PC-3 (cell line): ENCODE data around the gene MAP3K8. TPM values are rescaled to one million over a fixed set of nuclear protein-coding genes. Genes with fewer than 3 reads are reported as not detected.

Experiments
- ATAC-seq: fragments of 200-7000 bp; cut with Tn5 transposase; 2 replicates; pipeline ENCODE4 v1.9.1; 2020; ENCODE audit warnings: mild to moderate bottlenecking, moderate library complexity
- BruUV-seq: library from RNA; stranded (reverse); fragments of 400-500 nt; replicated peaks from 2 replicates; lab custom pipeline; 2021; lab: Mats Ljungman, UMichigan
- CTCF ChIA-PET: fragments of 300-600 bp; sonication (Branson Sonifier 250); formaldehyde crosslinking; loops from one replicate; lab custom pipeline; 2022; ENCODE audit warnings: antibody characterized with exemption; lab: Charles Lee
- POLR2A ChIA-PET: fragments of 300-600 bp; sonication (Branson Sonifier 250); formaldehyde crosslinking; loops from one replicate; lab custom pipeline; 2022; ENCODE audit warnings: antibody characterized with exemption; ENCODE audit not compliant: unreplicated experiment; lab: Charles Lee
- DNase-seq: peaks from one replicate; pipeline ENCODE4 v3.0.0-alpha.2; 2015
- H2AFZ ChIP-seq: fragments of 300-600 bp; sonication (generic); 2 replicates; pipeline ENCODE4 v1.6.0; 2016; ENCODE audit warnings: antibody characterized with exemption, low read length
- H3F3A ChIP-seq: fragments of 300-600 bp; sonication (generic); one replicate; pipeline ENCODE4 v1.6.0; 2017; ENCODE audit warnings: antibody characterized with exemption, low read length, control low read depth, mild to moderate bottlenecking; ENCODE audit not compliant: unreplicated experiment
- H3K27ac ChIP-seq: fragments of 300-600 bp; sonication (generic); 2 replicates; pipeline ENCODE4 v1.5.1; 2016; ENCODE audit warnings: mild to moderate bottlenecking, low read length
- H3K27me3 ChIP-seq: fragments of 300-600 bp; sonication (generic); 2 replicates; pipeline ENCODE4 v1.6.1; 2016; ENCODE audit warnings: low read length, mixed read lengths
- H3K36me3 ChIP-seq: fragments of 300-600 bp; sonication (generic); 2 replicates; pipeline ENCODE4 v1.6.1; 2016; ENCODE audit warnings: low read depth, mixed run types, low read length, mixed read lengths
- H3K4me1 ChIP-seq: fragments of 300-600 bp; sonication (generic); 2 replicates; pipeline ENCODE4 v1.5.1; 2016; ENCODE audit warnings: low read length; ENCODE audit not compliant: insufficient read depth
- H3K4me2 ChIP-seq: fragments of 300-600 bp; sonication (generic); 2 replicates; pipeline ENCODE4 v1.6.0; 2016; ENCODE audit warnings: low read length
- H3K4me3 ChIP-seq: fragments of 300-600 bp; sonication (generic); 2 replicates; pipeline ENCODE4 v1.5.1; 2016; ENCODE audit warnings: mild to moderate bottlenecking, low read length, mixed read lengths
- H3K79me2 ChIP-seq: fragments of 300-600 bp; sonication (generic); 2 replicates; pipeline ENCODE4 v1.6.1; 2017; ENCODE audit warnings: low read length, mixed read lengths
- H3K9ac ChIP-seq: fragments of 300-600 bp; sonication (generic); 2 replicates; pipeline ENCODE4 v1.6.0; 2016; ENCODE audit warnings: mild to moderate bottlenecking, low read length
- H3K9me2 ChIP-seq: fragments of 300-600 bp; sonication (generic); replicated peaks from 2 replicates; pipeline ENCODE4 v1.6.1; 2016; ENCODE audit warnings: mixed run types, low read length, mixed read lengths
- H3K9me3 ChIP-seq: fragments of 300-600 bp; sonication (generic); 2 replicates; pipeline ENCODE4 v1.6.1; 2016; ENCODE audit warnings: low read length, mixed read lengths
- H4K20me1 ChIP-seq: fragments of 300-600 bp; sonication (generic); 2 replicates; pipeline ENCODE4 v1.6.1; 2016; ENCODE audit warnings: low read length, mixed read lengths
- CTCF ChIP-seq: fragments of 300-600 bp; sonication (generic); conservative IDR thresholded peaks from 2 replicates; pipeline ENCODE4 v1.5.1; 2017; ENCODE audit warnings: antibody characterized with exemption, low read depth, mild to moderate bottlenecking, low read length
- EZH2 ChIP-seq: fragments of 300-600 bp; sonication (generic); IDR thresholded peaks from one replicate; pipeline ENCODE4 v1.6.1; 2017; ENCODE audit warnings: antibody characterized with exemption, mild to moderate bottlenecking, low read length; ENCODE audit not compliant: unreplicated experiment
- EZH2phosphoT487 ChIP-seq: fragments of 300-600 bp; sonication (generic); IDR thresholded peaks from 2 replicates; pipeline ENCODE4 v1.6.1; 2018; ENCODE audit warnings: mild to moderate bottlenecking, antibody characterized with exemption, low read length, borderline replicate concordance
- intact Hi-C: fragments of 100-400 bp; cut with micrococcal nuclease; formaldehyde crosslinking; loops from 2 replicates; pipeline ENCODE4 v1.9.0; 2023
- total RNA-seq: library from RNA; depleted of rRNA; stranded (reverse); fragments of >200 nt; gene quantifications from 2 replicates; pipeline ENCODE4 v1.2.3, GENCODE V29; 2014

The MAP3K8 gene
- total RNA-seq, 1 experiment from 2014 or later, result 6.5 TPM

- Histone ChIP-seq H4K20me1 (no peaks in the 10 kb centered on the region), H3K9me3 (no peaks in the 10 kb centered on the region), H2AFZ (no peak overlapping the region), H3F3A (no peaks in the 10 kb centered on the region), H3K4me2 (no peak overlapping the region), H3K36me3 (no peaks in the 10 kb centered on the region), H3K27me3 (no peaks in the 10 kb centered on the region), H3K9ac (no peak overlapping the region), H3K27ac (no peak overlapping the region), H3K9me2 (no peaks in the 10 kb centered on the region), H3K79me2 (no peaks in the 10 kb centered on the region), H3K4me1 (no peaks in the 10 kb centered on the region), H3K4me3 (no peak overlapping the region)
- POLR2A ChIA-PET, result no interaction called here
- no peak for DNase-seq
- BruUV-seq, result no TSS peak
- ATAC-seq, result no peak
- CTCF ChIA-PET, result no interaction called here
- no peak for TF ChIP-seq EZH2
- TF ChIP-seq CTCF, result no peak
- TF ChIP-seq EZH2phosphoT487, result no peak
- intact Hi-C loops, result no loop called here
These were observed 22.7 kb upstream of the MAP3K8 start for GRCh38 chr10:30411263-30411662.

- ChIA-PET CTCF (no interaction called here), POLR2A (no interaction called here)
- Histone ChIP-seq H3K27me3 (no peaks in the 10 kb centered on the region), H3K9me3 (no peaks in the 10 kb centered on the region), H3K36me3 (no peaks in the 10 kb centered on the region), H3K79me2 (no peaks in the 10 kb centered on the region), H3K4me2 (no peak overlapping the region), H3K27ac (no peak overlapping the region), H3K4me1 (no peaks in the 10 kb centered on the region), H2AFZ (no peak overlapping the region), H3K9ac (no peak overlapping the region), H4K20me1 (no peaks in the 10 kb centered on the region), H3K4me3 (no peak overlapping the region), H3F3A (no peaks in the 10 kb centered on the region), H3K9me2 (no peaks in the 10 kb centered on the region)
- no TSS peak for BruUV-seq
- no peak for DNase-seq
- no peak for ATAC-seq
- intact Hi-C loops, result no loop called here
- TF ChIP-seq CTCF, result no peak
- no peak for TF ChIP-seq EZH2phosphoT487
- TF ChIP-seq EZH2, result no peak
These were observed 21.1 kb upstream of the MAP3K8 start for GRCh38 chr10:30412901-30413300.

GRCh38 chr10:30413996-30414576, 19.9 kb upstream of the MAP3K8 start:
- no peaks in the 10 kb centered on the region for H3K36me3 ChIP-seq
- peak; percentile 51 for ATAC-seq
- H3K9me3 ChIP-seq, result no peaks in the 10 kb centered on the region
- ChIA-PET POLR2A (no interaction called here), CTCF (interaction anchor here (1.1 to 1.4 kb wide), 2 partner anchors 21 to 23 kb away, joined by 3 to 4 read pairs; no protein-coding TSS in a partner anchor)
- no peak overlapping the region for H3K9ac ChIP-seq
- H3K9me2 ChIP-seq, result no peaks in the 10 kb centered on the region
- H3F3A ChIP-seq, result no peaks in the 10 kb centered on the region
- H3K79me2 ChIP-seq, result no peaks in the 10 kb centered on the region
- intact Hi-C loops, result loop anchor here (1.0 to 2.0 kb wide), 2 partner anchors 120 to 177 kb away; no protein-coding TSS in a partner anchor
- H3K4me1 ChIP-seq, result no peaks in the 10 kb centered on the region
- no peak for TF ChIP-seq EZH2phosphoT487
- no peak for TF ChIP-seq EZH2
- peak; percentile 74 for TF ChIP-seq CTCF
- no peak overlapping the region for H3K27ac ChIP-seq
- H3K4me3 ChIP-seq, result no peak overlapping the region
- H3K4me2 ChIP-seq, result no peak overlapping the region
- H3K27me3 ChIP-seq, result no peaks in the 10 kb centered on the region
- no peak overlapping the region for H2AFZ ChIP-seq
- H4K20me1 ChIP-seq, result no peaks in the 10 kb centered on the region
- BruUV-seq, result no TSS peak
- peak; percentile 73 for DNase-seq
